NCI-H774 (cell line): Measurements from ENCODE around the gene RTP3.
"Not testable (repeated sequence)": the region's sequence is repeated elsewhere in the genome, so short reads cannot be mapped to it uniquely, and the experiment has no call there.

Experiments
- DNase-seq: peaks from one replicate; lab custom pipeline; 2025; lab: John Stamatoyannopoulos, UW

RTP3 gene

DNA sequence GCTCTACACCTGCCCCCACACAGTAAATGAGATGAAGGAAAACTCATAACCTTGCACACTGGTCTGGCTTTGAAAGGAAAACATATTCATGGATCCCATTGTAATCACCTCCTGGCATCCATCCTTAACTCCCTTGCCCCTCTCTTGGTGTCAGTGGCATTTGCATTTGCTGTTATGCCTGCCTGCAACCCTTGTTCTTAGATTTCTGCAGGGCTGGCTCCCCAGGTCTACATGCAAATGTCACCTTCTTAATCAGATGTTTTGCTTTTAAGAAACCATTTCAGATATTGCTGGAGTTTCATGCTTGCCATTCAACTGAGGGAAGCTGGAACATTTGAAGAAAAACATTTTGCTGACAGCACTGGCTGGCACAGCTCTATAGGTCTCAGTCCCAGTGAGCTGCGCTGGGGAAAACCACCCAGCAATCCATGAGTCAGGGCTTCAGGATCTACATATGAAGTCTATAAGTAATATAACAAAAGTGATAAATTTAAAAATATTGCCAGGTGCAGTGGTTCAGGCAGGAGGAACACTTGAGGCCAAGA is 49.2 kb downstream of the RTP3 start:
- DNase-seq = no peak

DNA sequence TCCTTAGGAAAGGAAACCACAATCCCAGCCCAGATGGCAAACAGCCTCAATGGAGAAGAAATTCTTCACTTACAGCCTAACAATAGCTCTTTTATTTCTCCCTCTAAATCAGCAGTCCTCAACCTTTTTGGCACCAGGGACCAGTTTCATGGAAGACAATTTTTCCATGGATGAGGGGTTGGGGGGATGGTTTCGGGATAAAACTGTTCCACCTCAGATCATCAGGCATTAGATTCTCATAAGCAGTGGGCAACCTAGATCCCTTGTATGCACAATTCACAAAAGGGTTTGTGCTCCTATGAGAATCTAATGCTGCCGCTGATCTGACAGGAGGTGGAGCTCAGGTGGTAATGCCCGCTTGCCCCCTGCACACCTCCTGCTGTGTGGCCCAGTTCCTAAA is 50.8 kb downstream of the RTP3 start:
- not testable (repeated sequence) for DNase-seq

DNA sequence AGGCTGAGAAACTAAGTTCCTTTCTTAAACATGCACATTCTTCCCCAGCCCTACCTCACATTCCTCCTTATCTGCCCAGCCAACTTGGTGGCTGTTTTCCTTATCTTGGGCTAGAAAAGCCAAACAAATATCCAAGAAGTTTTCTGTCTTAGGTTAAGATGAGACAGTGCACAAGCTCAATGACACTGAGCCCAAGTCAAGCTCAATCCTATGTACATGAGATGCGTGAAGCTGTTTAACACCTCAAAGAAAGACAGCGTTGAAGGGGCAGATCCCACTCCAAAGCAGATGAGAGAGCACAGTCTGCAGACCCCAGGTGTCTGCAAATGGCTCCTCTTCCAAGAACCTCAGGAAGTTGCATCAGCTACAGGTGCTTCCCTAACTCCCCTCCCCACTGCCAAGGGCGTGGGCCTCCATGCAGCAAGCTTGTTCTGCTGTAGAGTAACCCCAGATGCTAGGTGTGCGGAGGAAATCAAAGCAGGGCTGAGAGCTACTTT is 51.7 kb downstream of the RTP3 start:
- no peak for DNase-seq

DNA sequence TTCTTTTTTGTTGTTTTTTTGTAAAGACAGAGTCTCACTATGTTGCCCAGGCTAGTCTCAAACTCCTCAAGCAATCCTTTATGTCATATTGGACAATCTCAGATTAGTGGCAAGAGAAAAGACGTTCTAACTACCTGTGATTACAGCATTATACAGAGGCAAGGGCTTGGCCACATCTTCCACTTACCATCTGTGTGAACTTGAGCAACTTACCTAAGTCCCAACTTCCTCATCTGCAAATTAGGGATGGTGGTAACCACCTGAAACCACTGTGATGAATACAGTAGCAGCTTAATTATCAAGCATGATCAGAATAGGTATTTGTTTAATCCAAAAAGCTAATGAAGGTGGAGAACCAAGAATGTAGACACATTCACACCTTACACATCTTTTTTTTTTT is 52.2 kb downstream of the RTP3 start:
- DNase-seq = no peak
